ENCODE results near the gene ZNF776.
"Not testable (repeated sequence)": the region's sequence is repeated elsewhere in the genome, so short reads cannot be mapped to it uniquely, and the experiment has no call there.

Gene ZNF776

GRCh38 chr19:57778336-57778735, 31.7 kb downstream of the ZNF776 start:
- no peak for DNase-seq (ENCODE audit: low spot score)

- no peak for DNase-seq (ENCODE audit: low spot score)
Observed at GRCh38 chr19:57779220-57779845, 32.7 kb downstream of the ZNF776 start.

- DNase-seq (ENCODE audit: low spot score), result no peak
Observed at GRCh38 chr19:57786286-57786685, 39.7 kb downstream of the ZNF776 start.

GRCh38 chr19:57786906-57787305, 40.3 kb downstream of the ZNF776 start:
- no peak for DNase-seq (ENCODE audit: low spot score)

GRCh38 chr19:57788114-57788692, 41.6 kb downstream of the ZNF776 start:
- DNase-seq (ENCODE audit: low spot score), result no peak

- no peak for DNase-seq (ENCODE audit: low spot score)
Observed at GRCh38 chr19:57789288-57789687, 42.7 kb downstream of the ZNF776 start.

- DNase-seq (ENCODE audit: low spot score), result not testable (repeated sequence)
Observed at GRCh38 chr19:57796580-57796979, 50.0 kb downstream of the ZNF776 start.

- no peak for DNase-seq (ENCODE audit: low spot score)
Observed at GRCh38 chr19:57800696-57801095, 54.1 kb downstream of the ZNF776 start.

GRCh38 chr19:57802269-57802668, 55.7 kb downstream of the ZNF776 start:
- DNase-seq (ENCODE audit: low spot score), result peak; percentile 12

GRCh38 chr19:57803265-57803593, 56.6 kb downstream of the ZNF776 start:
- peak; percentile 14 for DNase-seq (ENCODE audit: low spot score)

- peak; percentile 17 for DNase-seq (ENCODE audit: low spot score)
Observed at GRCh38 chr19:57803594-57804325, 57.1 kb downstream of the ZNF776 start.

- DNase-seq (ENCODE audit: low spot score), result no peak
Observed at GRCh38 chr19:57807541-57807940, 60.9 kb downstream of the ZNF776 start.

Data from hematopoietic multipotent progenitor cell treated with erythropoietin and hydrocortisone succinate and interleukin-3 and kit ligand, for 17 days (in vitro differentiated cells).